ENCODE data around the gene CDH4. TPM values are rescaled to one million over a fixed set of nuclear protein-coding genes. Genes with fewer than 3 reads are reported as not detected.

CDH4 gene
- total RNA-seq, 2 experiments from 2014 or later: not detected

DNA sequence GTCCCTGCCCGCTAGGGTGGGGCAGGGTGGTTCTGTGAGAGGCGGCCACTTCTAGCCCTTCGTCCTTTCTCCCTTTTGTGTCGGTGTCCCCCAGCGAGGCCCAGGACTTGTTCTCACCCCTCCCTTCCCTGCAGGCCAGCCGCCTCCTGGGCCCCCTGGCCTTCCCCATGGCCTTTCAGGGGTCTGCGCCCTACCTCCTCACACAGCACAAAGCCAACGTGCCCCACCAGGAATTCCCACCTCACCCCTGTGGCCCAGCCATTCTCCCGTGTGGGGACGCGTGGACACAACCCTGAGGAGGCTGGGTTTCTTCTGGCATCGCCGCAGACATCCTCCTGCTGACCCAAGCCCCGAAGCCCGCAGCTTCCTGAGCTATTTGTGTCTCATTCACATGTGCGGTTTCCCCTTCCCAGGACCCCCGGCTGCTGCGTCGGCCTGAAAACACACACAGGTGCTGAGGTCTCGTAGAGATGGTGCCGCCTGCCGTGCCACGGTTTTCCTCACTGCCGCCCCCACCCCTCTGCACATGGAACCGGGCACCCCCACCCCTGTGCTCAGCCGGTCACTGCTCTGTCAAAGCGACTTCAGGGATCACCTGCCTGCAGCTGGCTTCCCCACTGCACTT, 375.8 kb downstream of the CDH4 start:
- DNase-seq (ENCODE audit: low spot score): no peak
- CTCF ChIA-PET (ENCODE audit: unreplicated experiment): no interaction called here
- BruUV-seq (replicated peaks): no TSS peak
- Histone ChIP-seq H3K9me3 (ENCODE audit: low read length) (no peaks in the 10 kb centered on the region), H3K9me2 (ENCODE audit: insufficient read depth, low read length) (no peaks in the 10 kb centered on the region), H3K4me3 (ENCODE audit: low read depth, low read length, poor library complexity, severe bottlenecking) (no peak overlapping the region), H3K4me2 (ENCODE audit: low read length) (no peak overlapping the region), H4K20me1 (ENCODE audit: insufficient read depth, low read length) (no peaks in the 10 kb centered on the region), H3K36me3 (ENCODE audit: insufficient read depth, low read length) (no peaks in the 10 kb centered on the region), H2AFZ (ENCODE audit: low read length) (no peak overlapping the region), H3K79me2 (ENCODE audit: insufficient read depth, low read depth, low read length) (no peaks in the 10 kb centered on the region), H3K27ac (ENCODE audit: low read depth, low read length, poor library complexity, severe bottlenecking) (no peak overlapping the region), H3K4me1 (ENCODE audit: insufficient read depth, low read length, poor library complexity, severe bottlenecking) (no peaks in the 10 kb centered on the region)
- no peak for TF ChIP-seq EZH2phosphoT487 (IDR thresholded peaks at IDR 0.05; ENCODE audit: borderline replicate concordance, low read depth, low read length)
- TF ChIP-seq, protein P1, sequence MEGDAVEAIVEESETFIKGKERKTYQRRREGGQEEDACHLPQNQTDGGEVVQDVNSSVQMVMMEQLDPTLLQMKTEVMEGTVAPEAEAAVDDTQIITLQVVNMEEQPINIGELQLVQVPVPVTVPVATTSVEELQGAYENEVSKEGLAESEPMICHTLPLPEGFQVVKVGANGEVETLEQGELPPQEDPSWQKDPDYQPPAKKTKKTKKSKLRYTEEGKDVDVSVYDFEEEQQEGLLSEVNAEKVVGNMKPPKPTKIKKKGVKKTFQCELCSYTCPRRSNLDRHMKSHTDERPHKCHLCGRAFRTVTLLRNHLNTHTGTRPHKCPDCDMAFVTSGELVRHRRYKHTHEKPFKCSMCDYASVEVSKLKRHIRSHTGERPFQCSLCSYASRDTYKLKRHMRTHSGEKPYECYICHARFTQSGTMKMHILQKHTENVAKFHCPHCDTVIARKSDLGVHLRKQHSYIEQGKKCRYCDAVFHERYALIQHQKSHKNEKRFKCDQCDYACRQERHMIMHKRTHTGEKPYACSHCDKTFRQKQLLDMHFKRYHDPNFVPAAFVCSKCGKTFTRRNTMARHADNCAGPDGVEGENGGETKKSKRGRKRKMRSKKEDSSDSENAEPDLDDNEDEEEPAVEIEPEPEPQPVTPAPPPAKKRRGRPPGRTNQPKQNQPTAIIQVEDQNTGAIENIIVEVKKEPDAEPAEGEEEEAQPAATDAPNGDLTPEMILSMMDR (conservative IDR thresholded peaks at IDR 0.05; ENCODE audit: low read length): no peak
- intact Hi-C loops (cut with micrococcal nuclease; ENCODE audit: unreplicated experiment): no loop called here
- POLR2A ChIA-PET: no interaction called here

DNA sequence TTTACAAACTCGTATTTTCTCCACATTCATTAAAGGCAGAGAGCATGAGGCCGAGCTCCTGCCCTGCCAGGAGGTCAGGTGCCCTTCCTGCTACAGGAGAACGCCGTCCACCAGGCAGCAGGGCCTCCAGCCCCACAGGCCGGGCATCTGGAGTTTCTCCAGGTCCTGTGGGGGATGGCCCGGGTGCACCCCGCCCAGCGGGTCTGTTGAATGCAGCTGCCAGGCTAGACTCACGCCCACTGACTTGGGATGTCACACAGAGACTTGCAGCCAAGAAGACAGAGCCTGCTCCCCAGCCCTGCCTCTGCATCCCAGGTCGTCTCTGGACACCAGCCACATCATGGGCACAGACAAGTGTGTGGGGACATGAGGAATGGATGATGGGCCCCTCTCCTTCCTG, 376.4 kb downstream of the CDH4 start:
- no peak for DNase-seq (ENCODE audit: low spot score)
- TF ChIP-seq, protein P1 (conservative IDR thresholded peaks at IDR 0.05; ENCODE audit: low read length): no peak
- TF ChIP-seq EZH2phosphoT487 (IDR thresholded peaks at IDR 0.05; ENCODE audit: borderline replicate concordance, low read depth, low read length): no peak
- Histone ChIP-seq H3K4me2 (ENCODE audit: low read length) (no peak overlapping the region), H3K4me3 (ENCODE audit: low read depth, low read length, poor library complexity, severe bottlenecking) (no peak overlapping the region), H2AFZ (ENCODE audit: low read length) (no peak overlapping the region), H3K36me3 (ENCODE audit: insufficient read depth, low read length) (no peaks in the 10 kb centered on the region), H3K9me3 (ENCODE audit: low read length) (no peaks in the 10 kb centered on the region), H3K9me2 (ENCODE audit: insufficient read depth, low read length) (no peaks in the 10 kb centered on the region), H4K20me1 (ENCODE audit: insufficient read depth, low read length) (no peaks in the 10 kb centered on the region), H3K4me1 (ENCODE audit: insufficient read depth, low read length, poor library complexity, severe bottlenecking) (no peaks in the 10 kb centered on the region), H3K27ac (ENCODE audit: low read depth, low read length, poor library complexity, severe bottlenecking) (no peak overlapping the region), H3K79me2 (ENCODE audit: insufficient read depth, low read depth, low read length) (no peaks in the 10 kb centered on the region)
- intact Hi-C loops (cut with micrococcal nuclease; ENCODE audit: unreplicated experiment): no loop called here
- no TSS peak for BruUV-seq (replicated peaks)
- CTCF ChIA-PET (ENCODE audit: unreplicated experiment): no interaction called here
- POLR2A ChIA-PET: no interaction called here

DNA sequence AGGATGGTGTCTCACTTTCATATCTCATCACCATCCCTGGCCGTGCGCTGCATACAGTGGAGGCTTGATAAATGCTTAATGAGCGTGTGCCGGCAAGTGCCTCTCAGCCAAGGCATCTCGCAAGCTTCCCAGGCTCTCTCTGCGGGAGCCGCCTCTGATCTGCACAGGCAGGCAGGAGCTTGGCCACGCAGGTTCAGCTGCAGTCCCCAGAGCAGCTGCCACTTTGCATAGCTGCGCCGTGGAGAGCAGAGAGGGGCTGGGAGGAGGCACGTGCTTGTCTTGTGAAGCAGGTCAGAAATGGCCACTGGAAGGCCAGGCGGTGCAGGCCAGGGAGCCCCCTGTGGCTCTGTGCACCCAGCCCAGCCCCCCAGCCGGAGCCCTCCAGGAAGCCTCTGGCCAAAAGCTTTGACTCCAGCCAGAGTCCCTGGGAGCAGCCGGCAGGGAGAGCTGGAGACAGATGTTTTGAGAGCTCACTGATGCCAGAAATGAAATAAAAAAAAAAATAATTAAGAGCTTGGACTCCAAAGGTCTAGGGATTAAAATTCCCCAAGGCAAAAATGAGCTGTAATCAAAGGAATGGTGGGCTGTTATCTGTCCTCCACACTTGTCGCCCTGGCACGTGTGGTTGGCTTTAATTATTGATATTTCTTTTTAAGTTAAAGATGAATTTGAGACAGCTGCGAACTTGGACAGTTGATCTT, 377.0 kb downstream of the CDH4 start:
- Histone ChIP-seq H4K20me1 (ENCODE audit: insufficient read depth, low read length) (no peaks in the 10 kb centered on the region), H3K79me2 (ENCODE audit: insufficient read depth, low read depth, low read length) (no peaks in the 10 kb centered on the region), H3K4me1 (ENCODE audit: insufficient read depth, low read length, poor library complexity, severe bottlenecking) (no peaks in the 10 kb centered on the region), H3K27ac (ENCODE audit: low read depth, low read length, poor library complexity, severe bottlenecking) (no peak overlapping the region), H3K9me2 (ENCODE audit: insufficient read depth, low read length) (no peaks in the 10 kb centered on the region), H3K4me2 (ENCODE audit: low read length) (no peak overlapping the region), H2AFZ (ENCODE audit: low read length) (no peak overlapping the region), H3K36me3 (ENCODE audit: insufficient read depth, low read length) (no peaks in the 10 kb centered on the region), H3K4me3 (ENCODE audit: low read depth, low read length, poor library complexity, severe bottlenecking) (no peak overlapping the region), H3K9me3 (ENCODE audit: low read length) (no peaks in the 10 kb centered on the region)
- ChIA-PET POLR2A (interaction anchor here (0.6 kb wide), 1 partner anchor 64 kb away, joined by 6 read pairs; no protein-coding TSS in a partner anchor), CTCF (ENCODE audit: unreplicated experiment) (no interaction called here)
- no TSS peak for BruUV-seq (replicated peaks)
- DNase-seq (ENCODE audit: low spot score): no peak
- no peak for TF ChIP-seq EZH2phosphoT487 (IDR thresholded peaks at IDR 0.05; ENCODE audit: borderline replicate concordance, low read depth, low read length)
- TF ChIP-seq, protein P1 (conservative IDR thresholded peaks at IDR 0.05; ENCODE audit: low read length): no peak
- intact Hi-C loops (cut with micrococcal nuclease; ENCODE audit: unreplicated experiment): no loop called here

Data from OCI-LY7 (cell line).